Stimulated activated naive CD8-positive, alpha-beta T cell treated with anti-CD3 and anti-CD28 coated beads, Interleukin-15, amount 100 ng/mL, for 72 hours (primary cell): ENCODE data around the gene FOXP1.

ENCODE experiments used
- ATAC-seq: fragments of 150-1000 bp; cut with Tn5 transposase; 2 replicates; pipeline ENCODE4 v1.10.0; 2021; ENCODE audit warnings: mild to moderate bottlenecking, moderate library complexity
- DNase-seq, 2 donors: peaks; one replicate each; pipeline ENCODE4 v3.0.0; 2021 to 2022
- H3K27ac Mint-ChIP-seq, 2 donors: one replicate each; pipeline ENCODE4 v1.8.0; 2022; ENCODE audit warnings: mild to moderate bottlenecking in 2 of 2, mixed read lengths in 2 of 2, moderate library complexity in 2 of 2
- H3K27me3 Mint-ChIP-seq: one replicate; pipeline ENCODE4 v1.8.0; 2022; ENCODE audit warnings: mixed read lengths
- H3K4me1 Mint-ChIP-seq: one replicate; pipeline ENCODE4 v1.8.0; 2022; ENCODE audit warnings: mild to moderate bottlenecking, mixed read lengths
- H3K4me3 Mint-ChIP-seq, 2 donors: one replicate each; pipeline ENCODE4 v1.8.0; 2022; ENCODE audit warnings: mild to moderate bottlenecking in 2 of 2, mixed read lengths in 2 of 2, moderate library complexity in 1 of 2
- H3K9me3 Mint-ChIP-seq, 2 donors: one replicate each; pipeline ENCODE4 v1.8.0; 2022; ENCODE audit warnings: mixed read lengths in 2 of 2

Gene FOXP1

GRCh38 chr3:71600646-71601288 is 17.2 kb upstream of the FOXP1 start:
- DNase-seq (no peak), ATAC-seq (no peak)
- Mint-ChIP-seq H3K27me3 (no peaks in the 10 kb centered on the region), H3K9me3 (peaks cover 8 to 11% of the 10 kb centered on the region in 2 donors), H3K4me1 (peaks cover 26% of the 10 kb centered on the region), H3K27ac (peak overlapping the region in 1 of 2 donors; percentile 13), H3K4me3 (no peak overlapping the region)

- Mint-ChIP-seq H3K9me3 (peaks cover 8 to 12% of the 10 kb centered on the region in 2 donors), H3K27ac (no peak overlapping the region)
These were observed 15.9 kb upstream of the FOXP1 start for GRCh38 chr3:71599416-71599815.

DNA sequence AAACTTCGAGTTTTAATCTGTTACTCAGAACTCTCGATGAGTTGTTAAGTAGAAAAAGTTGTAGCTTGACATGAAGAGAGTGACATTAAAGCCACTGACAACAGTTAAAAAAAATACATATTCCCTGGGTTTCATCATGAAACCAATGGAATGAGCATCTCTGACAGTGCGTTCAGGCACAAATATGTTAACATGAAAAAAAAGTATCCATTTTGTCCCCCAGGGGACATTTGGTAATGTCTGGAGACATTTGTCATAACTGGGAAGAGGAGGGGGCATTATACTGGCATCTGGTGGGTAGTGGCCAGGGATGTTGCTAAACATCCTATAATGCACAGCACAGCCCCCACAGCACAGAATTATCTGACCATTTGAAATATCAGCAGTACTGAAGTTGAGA is 14.8 kb upstream of the FOXP1 start:
- ATAC-seq (no peak), DNase-seq (no peak)
- H3K27ac Mint-ChIP-seq, result no peak overlapping the region
- H3K9me3 Mint-ChIP-seq, result peaks cover 8 to 15% of the 10 kb centered on the region in 2 donors
- no peaks in the 10 kb centered on the region for H3K27me3 Mint-ChIP-seq
- no peak overlapping the region for H3K4me3 Mint-ChIP-seq
- H3K4me1 Mint-ChIP-seq, result peaks cover 26% of the 10 kb centered on the region

More at GRCh38 chr3:71599416-71599815, 15.9 kb upstream of the FOXP1 start:
- ATAC-seq (no peak), DNase-seq (no peak)
- Mint-ChIP-seq H3K4me1 (peaks cover 26% of the 10 kb centered on the region), H3K27me3 (no peaks in the 10 kb centered on the region), H3K4me3 (no peak overlapping the region)

DNA sequence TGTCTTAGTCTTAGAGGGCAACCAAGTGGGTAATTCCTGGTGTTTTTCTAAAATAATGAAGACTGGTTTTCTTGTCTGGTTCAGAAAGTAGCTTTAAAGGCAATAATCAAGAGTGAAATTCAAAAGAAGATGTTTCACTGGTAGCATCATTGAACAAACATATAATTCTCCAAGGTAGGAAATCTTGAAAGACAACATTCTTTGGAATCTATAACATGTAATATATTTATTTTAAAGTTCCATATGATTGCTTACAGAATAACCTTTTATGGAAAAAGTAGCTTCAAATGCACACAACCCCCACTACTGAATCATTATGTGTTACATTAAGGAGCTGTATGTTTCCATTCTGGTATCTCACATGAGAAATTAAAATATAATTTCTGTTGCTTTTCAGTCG is 13.8 kb upstream of the FOXP1 start:
- DNase-seq (no peak), ATAC-seq (no peak)
- no peaks in the 10 kb centered on the region for H3K27me3 Mint-ChIP-seq
- no peak overlapping the region for H3K27ac Mint-ChIP-seq
- H3K4me3 Mint-ChIP-seq, result no peak overlapping the region
- peaks cover 7 to 15% of the 10 kb centered on the region in 2 donors for H3K9me3 Mint-ChIP-seq
- peaks cover 26% of the 10 kb centered on the region for H3K4me1 Mint-ChIP-seq

GRCh38 chr3:71593106-71593505 is 9.6 kb upstream of the FOXP1 start:
- no peak overlapping the region for H3K27ac Mint-ChIP-seq
- DNase-seq, result no peak

DNA sequence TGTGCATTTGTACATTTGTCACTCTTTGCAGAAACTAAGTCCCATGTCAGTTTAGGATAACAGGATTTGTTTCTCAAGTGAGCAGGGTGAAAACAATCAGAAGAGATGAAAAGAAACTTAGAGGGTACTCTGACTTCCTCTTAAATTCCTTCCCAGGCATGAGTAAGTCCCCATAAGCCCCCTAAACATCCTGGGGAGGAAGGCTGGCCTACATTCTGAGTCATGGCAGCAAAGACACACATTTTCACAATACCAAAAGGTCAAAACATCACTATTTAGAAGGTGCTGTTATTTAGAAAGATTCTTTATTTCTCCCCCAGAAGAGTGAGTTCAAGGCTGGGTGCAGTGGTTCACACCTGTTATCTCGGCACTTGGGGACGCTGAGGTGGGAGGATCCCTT is 7.6 kb upstream of the FOXP1 start:
- H3K27ac Mint-ChIP-seq, result no peak overlapping the region

More at GRCh38 chr3:71593106-71593505, 9.6 kb upstream of the FOXP1 start:
- Mint-ChIP-seq H3K9me3 (peaks cover 0 to 4% of the 10 kb centered on the region in 2 donors), H3K4me3 (no peak overlapping the region), H3K4me1 (peaks cover 22% of the 10 kb centered on the region), H3K27me3 (no peaks in the 10 kb centered on the region)
- no peak for ATAC-seq

GRCh38 chr3:71589132-71589531 is 5.6 kb upstream of the FOXP1 start:
- H3K4me1 Mint-ChIP-seq, result peaks cover 62% of the 10 kb centered on the region

More for the DNA sequence above, 7.6 kb upstream of the FOXP1 start:
- DNase-seq (no peak), ATAC-seq (no peak)
- peaks cover 0 to 4% of the 10 kb centered on the region in 2 donors for H3K9me3 Mint-ChIP-seq
- H3K4me3 Mint-ChIP-seq, result no peak overlapping the region
- peaks cover 42% of the 10 kb centered on the region for H3K4me1 Mint-ChIP-seq
- H3K27me3 Mint-ChIP-seq, result no peaks in the 10 kb centered on the region

GRCh38 chr3:71587958-71588357 is 4.4 kb upstream of the FOXP1 start:
- H3K9me3 Mint-ChIP-seq, result no peaks in the 10 kb centered on the region
- DNase-seq (no peak), ATAC-seq (no peak)
- peaks cover 64% of the 10 kb centered on the region for H3K4me1 Mint-ChIP-seq
- H3K27me3 Mint-ChIP-seq, result no peaks in the 10 kb centered on the region
- no peak overlapping the region for H3K4me3 Mint-ChIP-seq
- H3K27ac Mint-ChIP-seq, result no peak overlapping the region

More at GRCh38 chr3:71589132-71589531, 5.6 kb upstream of the FOXP1 start:
- H3K27ac Mint-ChIP-seq, result no peak overlapping the region
- no peaks in the 10 kb centered on the region for H3K27me3 Mint-ChIP-seq
- H3K4me3 Mint-ChIP-seq, result no peak overlapping the region
- ATAC-seq (no peak), DNase-seq (no peak)
- peaks cover 0 to under 1% of the 10 kb centered on the region in 2 donors for H3K9me3 Mint-ChIP-seq

DNA sequence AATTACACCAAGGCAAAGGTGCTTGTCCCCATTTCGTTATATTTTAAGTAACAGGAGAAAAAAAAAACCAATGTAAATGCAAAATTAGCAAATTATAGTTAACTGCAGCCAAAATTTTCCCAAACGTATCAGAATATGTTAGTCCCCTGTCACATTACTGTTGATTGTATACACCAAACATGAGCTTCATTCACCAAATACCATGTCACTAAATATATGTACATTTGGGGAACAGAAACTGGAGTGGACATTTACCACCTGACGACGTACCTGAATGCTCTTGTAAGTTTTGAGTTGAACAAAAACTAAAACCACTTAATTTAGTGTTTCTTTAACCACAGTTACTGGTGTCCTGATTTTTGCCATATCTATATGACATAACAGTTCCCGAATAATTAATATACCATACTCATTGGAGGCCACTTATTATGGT is 3.3 kb upstream of the FOXP1 start:
- Mint-ChIP-seq H3K27ac (no peak overlapping the region), H3K4me1 (peaks cover 64% of the 10 kb centered on the region), H3K4me3 (no peak overlapping the region), H3K27me3 (no peaks in the 10 kb centered on the region), H3K9me3 (no peaks in the 10 kb centered on the region)
- DNase-seq (no peak), ATAC-seq (no peak)

DNA sequence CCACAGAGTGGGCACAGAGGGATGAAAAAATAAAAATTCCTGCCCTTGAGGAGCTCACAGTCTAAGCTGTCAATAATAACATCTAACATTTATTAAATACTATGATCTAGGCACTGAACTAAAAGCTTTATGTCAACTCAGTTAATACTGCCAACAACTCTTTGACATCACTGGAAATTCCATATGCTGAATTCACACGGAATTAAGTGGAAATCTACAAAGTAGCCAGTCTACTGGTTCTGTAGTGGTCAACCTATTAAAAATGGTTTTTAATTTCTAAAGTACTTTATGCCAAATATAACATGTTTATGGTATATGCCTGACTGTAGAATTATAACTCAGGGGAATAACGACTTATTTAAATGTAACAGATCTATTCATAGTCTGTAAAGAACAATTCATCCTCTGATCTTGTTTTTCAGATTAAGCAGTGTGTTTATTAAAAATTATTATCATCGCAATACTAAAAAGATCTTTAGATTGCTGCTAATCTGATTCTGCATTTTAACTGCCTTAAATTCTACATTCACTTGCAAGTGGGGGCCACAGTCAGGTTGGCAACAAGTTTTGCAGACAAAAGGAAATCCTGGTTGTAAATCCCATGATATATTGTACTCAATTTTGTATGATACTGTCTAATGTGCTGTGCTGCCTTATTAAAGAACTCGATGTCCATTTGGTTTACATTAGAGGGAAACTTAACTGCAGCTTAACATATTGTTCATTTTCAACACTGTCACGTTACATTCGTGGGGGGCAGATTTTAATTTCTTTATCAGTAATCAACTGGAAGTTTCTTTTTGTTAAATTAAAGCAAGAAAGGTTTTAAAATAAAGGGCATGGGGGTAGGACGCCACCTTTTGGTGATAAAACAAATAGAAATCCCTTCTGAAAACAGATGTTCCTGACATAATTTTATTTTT is 2.6 kb upstream of the FOXP1 start:
- Mint-ChIP-seq H3K9me3 (no peaks in the 10 kb centered on the region), H3K27me3 (no peaks in the 10 kb centered on the region), H3K4me1 (peaks cover 60% of the 10 kb centered on the region), H3K27ac (peak overlapping the region in 1 of 2 donors; percentile 11), H3K4me3 (peak overlapping the region in 1 of 2 donors; percentile 96)
- ATAC-seq, result no peak
- DNase-seq, result peak; percentile 13 to 25

DNA sequence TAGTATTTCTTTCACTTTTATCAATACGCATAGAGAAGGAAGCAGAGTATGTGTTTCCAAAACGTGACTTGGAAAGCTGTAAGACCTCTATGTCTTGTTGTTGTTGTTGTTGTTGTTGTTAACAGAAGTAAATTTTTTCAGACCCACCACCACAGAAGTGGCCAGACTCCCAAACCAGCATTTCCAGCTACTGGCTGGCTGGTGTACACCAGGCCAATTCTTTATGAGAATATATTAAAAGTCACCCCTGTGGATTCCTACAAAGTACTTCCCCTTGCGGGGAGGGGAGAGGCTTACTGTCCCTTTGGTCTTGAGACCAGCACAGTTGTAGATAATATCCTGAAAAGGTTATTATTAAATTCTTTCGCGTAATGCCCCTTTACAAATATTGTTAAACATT is 1.6 kb upstream of the FOXP1 start:
- Mint-ChIP-seq H3K27me3 (no peaks in the 10 kb centered on the region), H3K9me3 (no peaks in the 10 kb centered on the region), H3K4me3 (peak overlapping the region; percentile 94 to 96), H3K4me1 (peaks cover 62% of the 10 kb centered on the region), H3K27ac (peak overlapping the region; percentile 98 to 99)
- DNase-seq (peak; percentile 15 to 21), ATAC-seq (no peak)

- DNase-seq (peak; percentile 57 to 70), ATAC-seq (peak; percentile 30)
- peak overlapping the region; percentile 98 to 99 for H3K27ac Mint-ChIP-seq
- no peaks in the 10 kb centered on the region for H3K27me3 Mint-ChIP-seq
- H3K4me3 Mint-ChIP-seq, result peak overlapping the region; percentile 94 to 96
- peaks cover 69% of the 10 kb centered on the region for H3K4me1 Mint-ChIP-seq
- no peaks in the 10 kb centered on the region for H3K9me3 Mint-ChIP-seq
These were observed 975 bp upstream of the FOXP1 start for GRCh38 chr3:71584394-71585011.

GRCh38 chr3:71582612-71583565 is 639 bp downstream of the FOXP1 start:
- Mint-ChIP-seq H3K4me3 (peak overlapping the region; percentile 95 to 97), H3K9me3 (no peaks in the 10 kb centered on the region), H3K27me3 (no peaks in the 10 kb centered on the region)

DNA sequence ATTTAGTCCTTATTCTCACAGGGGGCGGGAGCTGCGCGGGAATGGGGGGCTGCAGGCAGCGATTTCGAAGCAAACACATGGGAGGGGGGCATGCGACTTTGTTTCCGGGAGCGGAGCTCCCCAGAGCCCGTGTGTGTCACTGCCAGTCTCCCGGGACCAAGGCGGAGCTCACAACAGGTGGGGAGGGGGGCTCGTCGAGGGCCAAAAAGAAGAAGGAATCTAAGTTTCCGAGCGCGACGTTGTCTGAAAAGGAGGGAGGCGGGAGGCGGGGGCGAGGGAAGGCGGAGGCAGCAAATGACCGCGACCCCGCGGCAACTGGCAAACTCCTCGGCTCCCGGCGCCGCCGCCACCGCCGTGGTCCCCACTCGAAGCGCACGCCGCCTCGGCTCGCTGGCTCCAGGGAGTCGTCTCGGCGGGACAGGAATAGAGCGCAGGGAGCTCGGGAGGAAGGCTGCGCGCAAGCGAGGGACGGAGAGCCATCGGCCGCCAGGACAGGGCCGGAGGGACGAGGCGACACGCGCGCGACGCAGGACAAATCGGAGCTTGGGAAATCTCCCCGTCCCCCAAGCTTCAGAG is 1.4 kb downstream of the FOXP1 start:
- Mint-ChIP-seq H3K27ac (peak overlapping the region; percentile 99 to 100), H3K9me3 (no peaks in the 10 kb centered on the region), H3K4me3 (peak overlapping the region; percentile 95 to 97), H3K4me1 (peaks cover 65% of the 10 kb centered on the region), H3K27me3 (no peaks in the 10 kb centered on the region)
- ATAC-seq, result peak; percentile 16
- DNase-seq, result peak; percentile 48 to 51

More at GRCh38 chr3:71582612-71583565, 639 bp downstream of the FOXP1 start:
- Mint-ChIP-seq H3K4me1 (peaks cover 65% of the 10 kb centered on the region), H3K27ac (peak overlapping the region; percentile 99 to 100)
- DNase-seq (peak; percentile 61 to 72), ATAC-seq (peak; percentile 57)
